AG04450 (cell line): ENCODE data around the gene NPNT. TPM values are rescaled to one million over a fixed set of nuclear protein-coding genes. Genes with fewer than 3 reads are reported as not detected.

Experiments used
- CTCF ChIA-PET: fragments of 300-600, 350-600 bp; formaldehyde crosslinking; extraction: SDS; loops from one replicate; lab custom pipeline; 2022; ENCODE audit warnings: antibody characterized with exemption, inconsistent platforms; lab: Charles Lee
- POLR2A ChIA-PET: fragments of 350-600 bp; formaldehyde crosslinking; extraction: SDS; loops from one replicate; lab custom pipeline; 2021; ENCODE audit warnings: antibody characterized with exemption, inconsistent platforms; lab: Yijun Ruan, JAX
- DNase-seq: peaks from one replicate; pipeline ENCODE4 v3.0.0-alpha.2; 2011; ENCODE audit warnings: low read depth, low spot score
- H3K27ac ChIP-seq: one replicate; pipeline ENCODE4 v1.5.1; 2012; ENCODE audit warnings: low read depth, low read length, control low read depth
- H3K27me3 ChIP-seq: one replicate; pipeline ENCODE4 v1.6.0; 2012; ENCODE audit warnings: low read length; ENCODE audit not compliant: control insufficient read depth, insufficient read depth
- H3K4me3 ChIP-seq: 2 replicates; pipeline ENCODE4 v1.5.1; 2011; ENCODE audit warnings: mild to moderate bottlenecking, low read depth, low read length, control low read depth
- H3K9me3 ChIP-seq: 2 replicates; pipeline ENCODE4 v1.5.1; 2012; ENCODE audit warnings: low read length; ENCODE audit not compliant: control insufficient read depth, insufficient read depth
- polyA plus RNA-seq: library from polyadenylated mRNA; depleted of rRNA; stranded (reverse); fragments of >200 nt; gene quantifications from 2 replicates; pipeline ENCODE4 v1.2.3, GENCODE V29; 2011
- TF ChIP-seq, protein P1 (sequence below): IDR thresholded peaks from 2 replicates; pipeline ENCODE4 v1.5.1; 2011; ENCODE audit warnings: low read depth, low read length, control low read depth, inconsistent platforms

Gene NPNT
- polyA plus RNA-seq, 1 experiment, result not detected

DNA sequence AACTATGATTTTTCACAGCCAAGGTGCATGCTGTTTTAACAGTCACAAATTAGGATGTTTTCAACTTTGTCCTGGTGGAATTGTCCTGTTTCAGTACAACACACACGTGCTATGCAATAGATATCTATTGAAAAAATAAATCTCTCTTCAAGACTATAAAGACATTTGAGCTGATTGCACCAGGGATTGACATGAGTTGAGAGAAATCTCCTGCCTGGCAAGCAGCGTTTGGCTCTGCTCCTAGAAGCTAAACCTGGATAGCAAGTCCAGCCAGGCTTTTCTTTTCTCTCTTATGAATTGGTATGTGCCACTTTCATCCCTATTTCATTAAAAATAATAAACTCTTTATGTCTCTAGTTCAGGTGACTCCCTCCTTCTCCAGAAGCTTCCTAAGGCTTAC lies 16.6 kb upstream of the NPNT start:
- no peak for DNase-seq
- ChIA-PET CTCF (no interaction called here), POLR2A (no interaction called here)
- no peak overlapping the region for H3K27ac ChIP-seq
- no peaks in the 10 kb centered on the region for H3K9me3 ChIP-seq
- H3K27me3 ChIP-seq, result no peaks in the 10 kb centered on the region
- H3K4me3 ChIP-seq, result no peak overlapping the region
- TF ChIP-seq, protein P1, sequence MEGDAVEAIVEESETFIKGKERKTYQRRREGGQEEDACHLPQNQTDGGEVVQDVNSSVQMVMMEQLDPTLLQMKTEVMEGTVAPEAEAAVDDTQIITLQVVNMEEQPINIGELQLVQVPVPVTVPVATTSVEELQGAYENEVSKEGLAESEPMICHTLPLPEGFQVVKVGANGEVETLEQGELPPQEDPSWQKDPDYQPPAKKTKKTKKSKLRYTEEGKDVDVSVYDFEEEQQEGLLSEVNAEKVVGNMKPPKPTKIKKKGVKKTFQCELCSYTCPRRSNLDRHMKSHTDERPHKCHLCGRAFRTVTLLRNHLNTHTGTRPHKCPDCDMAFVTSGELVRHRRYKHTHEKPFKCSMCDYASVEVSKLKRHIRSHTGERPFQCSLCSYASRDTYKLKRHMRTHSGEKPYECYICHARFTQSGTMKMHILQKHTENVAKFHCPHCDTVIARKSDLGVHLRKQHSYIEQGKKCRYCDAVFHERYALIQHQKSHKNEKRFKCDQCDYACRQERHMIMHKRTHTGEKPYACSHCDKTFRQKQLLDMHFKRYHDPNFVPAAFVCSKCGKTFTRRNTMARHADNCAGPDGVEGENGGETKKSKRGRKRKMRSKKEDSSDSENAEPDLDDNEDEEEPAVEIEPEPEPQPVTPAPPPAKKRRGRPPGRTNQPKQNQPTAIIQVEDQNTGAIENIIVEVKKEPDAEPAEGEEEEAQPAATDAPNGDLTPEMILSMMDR, result no peak

DNA sequence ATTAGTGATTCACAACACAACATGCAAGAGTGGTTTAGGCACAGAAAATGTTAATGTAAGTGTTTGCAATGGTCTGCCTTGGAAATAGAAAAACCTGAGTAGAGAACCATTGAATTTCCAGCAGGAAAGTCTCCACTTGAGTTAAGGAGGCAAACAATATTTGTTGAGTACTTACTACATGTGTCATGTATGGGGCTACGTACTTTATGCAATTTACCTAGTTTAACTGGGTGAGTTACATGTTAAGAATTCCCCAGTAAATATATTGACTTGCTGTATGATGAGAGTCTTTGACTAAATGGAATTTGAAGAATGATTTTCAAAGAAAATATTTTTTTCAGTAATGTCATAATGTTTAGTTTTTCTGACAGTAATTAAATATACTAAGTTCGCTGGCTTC lies 7.8 kb upstream of the NPNT start:
- Histone ChIP-seq H3K27ac (no peak overlapping the region), H3K9me3 (no peaks in the 10 kb centered on the region), H3K27me3 (no peaks in the 10 kb centered on the region), H3K4me3 (no peak overlapping the region)
- ChIA-PET POLR2A (no interaction called here), CTCF (no interaction called here)
- TF ChIP-seq, protein P1, result no peak
- DNase-seq, result no peak

DNA sequence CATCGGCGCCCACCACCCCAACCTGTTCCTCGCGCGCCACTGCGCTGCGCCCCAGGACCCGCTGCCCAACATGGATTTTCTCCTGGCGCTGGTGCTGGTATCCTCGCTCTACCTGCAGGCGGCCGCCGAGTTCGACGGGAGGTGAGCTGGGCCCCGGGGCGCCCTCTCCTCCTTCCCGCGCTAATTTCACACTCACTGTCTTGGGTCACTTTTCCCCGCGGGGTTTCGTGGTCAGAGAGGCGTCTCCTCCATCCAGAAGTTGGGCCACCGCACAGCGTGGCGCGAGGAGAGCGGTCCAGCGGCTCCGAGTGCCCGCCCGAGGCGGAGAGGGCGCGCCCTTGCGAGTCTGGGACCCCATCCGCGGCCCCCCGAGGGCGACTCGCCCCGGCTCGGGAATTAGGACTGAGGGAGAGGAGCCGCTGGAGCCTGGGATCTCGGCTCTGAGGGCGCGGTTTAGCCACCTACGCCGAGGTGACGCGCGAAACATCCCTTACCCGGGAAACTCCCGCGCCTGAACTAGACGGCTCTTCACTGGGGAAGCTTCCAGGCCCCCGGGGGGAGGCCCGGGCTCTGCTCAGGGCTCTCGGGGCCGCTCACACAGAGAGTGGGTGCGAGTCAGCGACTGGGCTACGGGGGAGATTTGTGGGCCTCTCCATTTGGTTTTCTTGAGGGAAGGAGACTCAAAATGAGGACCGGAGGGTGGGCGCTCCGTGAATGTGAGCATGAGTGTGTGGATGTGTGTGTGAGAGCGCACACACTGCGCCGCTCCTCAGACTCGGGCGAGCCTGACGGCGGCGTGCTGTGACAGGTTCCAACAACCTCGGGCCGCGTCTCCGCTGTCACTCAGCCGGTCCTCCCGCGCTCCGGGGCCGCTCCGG lies 551 bp downstream of the NPNT start:
- TF ChIP-seq, protein P1, result no peak
- no peak for DNase-seq
- Histone ChIP-seq H3K4me3 (no peak overlapping the region), H3K27me3 (peaks cover 46% of the 10 kb centered on the region), H3K27ac (no peak overlapping the region), H3K9me3 (peaks cover 3% of the 10 kb centered on the region; the same call in 1 of the 2 replicates)
- CTCF ChIA-PET, result no interaction called here
- POLR2A ChIA-PET, result interaction anchor here (0.7 kb wide), 1 partner anchor 14 kb away, joined by 4 read pairs; no protein-coding TSS in a partner anchor

DNA sequence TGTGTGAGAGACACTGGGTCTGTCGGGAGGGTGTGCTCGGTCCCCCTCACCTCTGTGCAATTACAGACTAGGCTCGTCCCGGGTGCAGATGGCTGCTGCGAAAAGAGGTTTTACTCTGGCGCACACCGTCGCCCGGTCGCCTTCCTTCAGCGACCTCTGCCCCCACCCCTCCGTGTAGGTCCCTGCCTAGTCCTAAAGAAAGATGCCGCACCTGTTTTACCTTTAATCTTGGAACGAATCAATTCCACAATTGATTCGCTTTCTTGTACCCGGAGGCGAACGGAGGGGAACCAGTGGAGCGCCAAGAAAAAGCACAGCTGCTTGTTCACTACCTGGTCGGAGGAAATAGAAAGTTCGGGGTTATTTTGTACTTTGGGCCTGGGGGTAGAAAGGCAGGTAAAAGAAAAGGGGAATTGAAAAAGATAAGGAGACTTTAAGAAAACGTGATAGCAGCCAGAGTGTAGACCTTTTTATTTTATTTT lies 1.2 kb downstream of the NPNT start:
- TF ChIP-seq, protein P1, result no peak
- ChIA-PET CTCF (interaction anchor here (0.6 kb wide), 1 partner anchor 1613 kb away, joined by 3 read pairs; no protein-coding TSS in a partner anchor), POLR2A (no interaction called here)
- DNase-seq, result no peak
- Histone ChIP-seq H3K4me3 (no peak overlapping the region), H3K27me3 (peaks cover 46% of the 10 kb centered on the region), H3K27ac (no peak overlapping the region), H3K9me3 (peaks cover 3% of the 10 kb centered on the region; the same call in 1 of the 2 replicates)
